AG20443 (cell line): ENCODE results near the gene DACT3.

Experiments
- DNase-seq: peaks from one replicate; pipeline ENCODE4 v3.0.0; 2012; ENCODE audit warnings: low spot score, mixed read lengths

DACT3 gene

GRCh38 chr19:46610851-46611770 lies 49.9 kb downstream of the DACT3 start:
- DNase-seq, result peak; percentile 20

DNA sequence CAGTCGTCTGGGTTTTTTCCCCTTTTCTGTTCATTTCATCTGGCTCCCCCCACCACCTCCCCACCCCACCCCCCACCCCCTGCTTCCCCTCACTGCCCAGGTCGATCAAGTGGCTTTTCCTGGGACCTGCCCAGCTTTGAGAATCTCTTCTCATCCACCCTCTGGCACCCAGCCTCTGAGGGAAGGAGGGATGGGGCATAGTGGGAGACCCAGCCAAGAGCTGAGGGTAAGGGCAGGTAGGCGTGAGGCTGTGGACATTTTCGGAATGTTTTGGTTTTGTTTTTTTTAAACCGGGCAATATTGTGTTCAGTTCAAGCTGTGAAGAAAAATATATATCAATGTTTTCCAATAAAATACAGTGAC lies 50.6 kb downstream of the DACT3 start:
- peak; percentile 3 for DNase-seq

GRCh38 chr19:46609511-46610412 lies 51.2 kb downstream of the DACT3 start:
- no peak for DNase-seq

DNA sequence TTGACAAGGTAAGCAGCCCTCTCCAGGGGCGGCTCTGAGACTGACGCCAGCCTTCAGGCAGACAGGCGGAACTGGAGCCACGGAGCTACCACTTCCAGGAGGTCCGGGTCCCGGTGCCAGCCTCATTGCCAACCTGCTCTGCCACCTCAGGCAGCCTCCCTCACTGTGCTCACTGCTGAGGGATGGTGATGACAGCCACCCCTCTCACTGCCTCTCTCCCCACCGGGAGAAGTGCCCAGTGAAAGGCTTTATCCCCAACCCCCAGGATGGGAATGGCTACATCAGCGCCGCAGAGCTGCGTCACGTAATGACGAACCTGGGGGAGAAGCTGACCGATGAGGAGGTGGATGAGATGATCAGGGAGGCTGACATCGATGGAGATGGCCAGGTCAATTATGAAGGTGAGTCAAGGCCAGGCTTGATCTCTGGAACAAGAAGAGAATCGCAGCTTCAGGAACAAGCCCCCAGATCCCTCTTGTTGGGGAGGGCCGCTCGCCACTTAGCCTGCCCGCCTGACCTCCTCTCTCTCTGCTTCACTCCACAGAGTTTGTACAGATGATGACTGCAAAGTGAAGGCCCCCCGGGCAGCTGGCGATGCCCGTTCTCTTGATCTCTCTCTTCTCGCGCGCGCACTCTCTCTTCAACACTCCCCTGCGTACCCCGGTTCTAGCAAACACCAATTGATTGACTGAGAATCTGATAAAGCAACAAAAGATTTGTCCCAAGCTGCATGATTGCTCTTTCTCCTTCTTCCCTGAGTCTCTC lies 52.2 kb downstream of the DACT3 start:
- no peak for DNase-seq

DNA sequence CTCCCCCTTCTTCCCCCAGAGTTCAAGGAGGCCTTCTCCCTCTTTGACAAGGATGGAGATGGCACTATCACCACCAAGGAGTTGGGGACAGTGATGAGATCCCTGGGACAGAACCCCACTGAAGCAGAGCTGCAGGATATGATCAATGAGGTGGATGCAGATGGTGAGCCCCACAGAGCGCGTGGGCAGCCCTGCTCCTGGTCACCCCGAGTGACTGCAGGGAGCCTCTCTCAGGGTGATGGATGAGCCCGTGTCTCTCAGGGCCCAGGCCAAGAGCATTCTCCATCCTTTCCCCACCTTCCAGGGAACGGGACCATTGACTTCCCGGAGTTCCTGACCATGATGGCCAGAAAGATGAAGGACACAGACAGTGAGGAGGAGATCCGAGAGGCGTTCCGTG lies 52.8 kb downstream of the DACT3 start:
- DNase-seq, result no peak

DNA sequence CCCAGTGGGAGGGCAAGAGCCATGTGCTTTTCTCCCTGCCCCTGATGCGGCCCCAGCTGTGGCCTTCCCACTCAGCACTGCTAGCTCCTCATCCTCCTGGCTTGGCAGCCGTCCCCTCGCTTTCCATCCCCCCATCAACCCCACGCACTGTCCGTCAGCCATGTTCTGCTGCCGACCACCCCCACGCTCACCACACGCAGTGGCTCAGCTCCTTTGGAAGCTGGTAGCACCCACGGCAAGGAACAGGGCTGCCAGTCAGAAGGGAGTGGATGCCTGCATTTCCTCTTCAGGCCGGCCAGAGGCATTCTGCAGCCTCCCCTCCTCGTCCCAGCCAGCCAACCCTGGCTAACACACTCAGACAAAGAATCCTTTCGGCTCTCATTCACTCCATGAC lies 53.5 kb downstream of the DACT3 start:
- DNase-seq, result no peak

- DNase-seq, result no peak
These were observed 54.1 kb downstream of the DACT3 start for GRCh38 chr19:46606681-46607447.

GRCh38 chr19:46606019-46606418 lies 55.0 kb downstream of the DACT3 start:
- DNase-seq, result no peak

DNA sequence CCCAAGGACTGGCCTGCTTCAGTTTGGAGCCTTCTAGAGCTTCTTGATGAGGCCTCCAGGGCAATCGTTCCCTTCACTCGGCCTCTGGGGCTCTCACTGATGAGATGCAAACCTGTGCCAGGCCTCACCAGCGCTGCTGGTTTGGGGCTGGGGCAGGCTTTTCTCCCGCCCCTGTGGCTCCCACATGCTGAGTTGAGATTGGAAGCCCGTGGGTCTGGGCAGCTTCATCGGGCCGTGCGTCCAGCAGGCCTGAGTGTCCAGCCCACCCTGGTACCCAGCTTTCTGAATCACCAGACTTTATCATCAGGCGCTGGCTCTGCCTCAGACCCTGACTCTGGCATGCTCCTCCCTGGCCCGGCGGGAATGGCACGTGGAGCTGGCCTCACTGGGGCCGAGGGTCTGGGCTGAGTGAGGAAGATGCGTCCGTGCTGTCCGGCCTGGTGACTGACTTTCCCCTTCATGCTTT lies 55.6 kb downstream of the DACT3 start:
- DNase-seq, result no peak

GRCh38 chr19:46604781-46605355 lies 56.1 kb downstream of the DACT3 start:
- no peak for DNase-seq

DNA sequence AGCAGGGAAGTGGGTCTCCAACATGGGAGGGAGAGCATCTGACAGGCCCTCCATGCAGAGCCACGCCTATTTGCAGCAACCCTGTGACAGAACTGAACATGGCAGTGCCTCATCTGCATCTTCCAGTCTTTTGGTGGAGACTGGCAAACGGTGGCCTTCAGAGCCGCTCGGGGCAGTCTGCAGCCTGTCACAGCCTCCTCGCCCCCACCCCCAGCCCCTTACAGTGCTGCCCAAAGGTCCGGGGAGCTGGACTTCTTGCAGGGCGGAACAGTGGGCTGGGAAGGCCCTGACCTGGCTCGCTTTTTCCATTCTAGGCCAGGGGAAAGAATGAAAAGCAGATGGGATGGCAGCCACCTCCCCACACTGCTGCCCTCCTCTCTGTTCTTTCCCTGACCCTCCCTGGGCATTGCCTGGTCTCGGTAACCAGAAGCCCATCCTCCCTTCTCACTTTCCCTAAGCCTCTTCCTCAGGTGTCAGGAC lies 57.2 kb downstream of the DACT3 start:
- DNase-seq, result peak; percentile 11

GRCh38 chr19:46603195-46603637 lies 57.8 kb downstream of the DACT3 start:
- DNase-seq, result peak; percentile 11

DNA sequence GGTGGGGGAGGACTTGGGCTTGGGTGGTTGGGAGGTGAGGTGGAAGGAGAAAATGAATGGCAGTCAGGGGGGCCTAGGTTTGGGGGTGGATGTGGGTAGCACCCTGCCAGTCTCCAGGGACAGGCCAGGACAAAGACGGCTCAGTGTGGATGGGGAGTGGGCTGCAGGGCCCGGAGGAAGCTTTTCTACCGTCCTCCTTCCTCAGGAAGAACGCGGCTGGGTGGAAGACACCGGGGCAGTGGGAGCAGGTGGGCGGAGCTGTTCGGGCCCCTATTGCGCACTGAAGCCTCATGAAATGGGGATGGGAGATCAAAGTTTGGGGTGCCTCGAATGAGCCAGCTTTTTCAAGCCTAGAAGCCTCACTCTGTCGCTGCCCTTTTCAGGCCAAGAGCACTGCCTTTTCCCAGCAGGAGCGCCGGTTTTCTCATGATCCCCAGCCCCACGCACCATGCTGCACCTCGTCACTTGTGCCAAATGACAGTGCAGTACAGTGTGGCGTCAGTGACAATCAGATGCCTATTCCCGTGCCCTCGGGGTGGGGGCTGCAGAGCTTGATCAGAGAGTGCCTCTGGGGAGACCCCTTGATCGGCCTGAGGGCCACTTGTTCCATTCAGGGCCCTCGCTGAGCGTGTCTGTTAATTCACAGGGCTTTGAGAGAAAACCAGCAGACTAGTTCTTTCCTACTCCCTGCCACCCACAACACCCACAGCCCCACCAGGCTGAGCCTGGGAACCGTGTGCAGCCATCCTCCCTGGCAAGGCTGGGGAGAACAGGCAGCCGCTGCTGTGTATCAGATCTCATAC lies 58.4 kb downstream of the DACT3 start:
- DNase-seq, result peak; percentile 32

DNA sequence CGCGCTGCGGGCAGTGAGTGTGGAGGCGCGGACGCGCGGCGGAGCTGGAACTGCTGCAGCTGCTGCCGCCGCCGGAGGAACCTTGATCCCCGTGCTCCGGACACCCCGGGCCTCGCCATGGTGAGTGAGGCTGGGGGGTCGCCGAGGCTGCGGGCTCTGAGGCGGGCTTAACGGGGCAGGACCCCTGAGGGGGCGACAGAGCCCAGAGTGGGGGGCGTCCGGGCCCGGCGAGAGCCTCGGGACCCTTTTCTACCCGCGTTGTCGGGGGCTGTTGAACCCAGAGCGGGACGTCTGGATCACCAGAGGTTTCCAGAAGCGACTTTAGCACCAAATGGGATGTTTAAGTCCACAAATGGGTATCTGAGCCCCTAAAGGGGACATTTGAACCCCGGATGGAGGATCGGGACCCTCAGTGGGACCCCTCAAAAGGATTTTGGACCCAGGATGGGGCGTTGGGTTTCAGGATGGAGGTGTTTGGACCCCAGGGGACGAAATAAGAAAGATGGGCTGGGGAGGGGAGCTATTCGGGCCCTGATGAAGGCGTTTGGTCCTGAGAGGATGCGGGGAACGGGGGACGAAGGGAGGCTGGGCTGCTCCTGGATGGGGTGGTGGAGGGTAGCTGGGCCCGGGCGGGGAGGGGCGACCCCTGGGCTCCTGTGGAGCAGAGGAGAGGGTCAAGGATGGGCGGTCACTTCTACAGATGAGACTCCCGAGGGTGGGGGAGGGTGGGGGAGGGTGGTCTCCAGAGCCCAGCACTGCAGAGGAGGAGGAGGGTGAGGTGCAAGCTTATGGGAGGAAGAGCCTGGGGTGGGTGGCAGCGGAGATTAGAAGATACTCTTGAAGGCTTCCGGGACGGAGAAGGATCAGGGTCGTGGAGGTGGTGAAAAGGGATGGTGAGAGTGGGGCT lies 59.4 kb downstream of the DACT3 start, which contains the start of gene CALM3:
CALM3 (plus strand) TSS at position 13 of the 907 bp plus-strand sequence; CDS start at position 118, 105 bp downstream.
- DNase-seq, result peak; percentile 25

DNA sequence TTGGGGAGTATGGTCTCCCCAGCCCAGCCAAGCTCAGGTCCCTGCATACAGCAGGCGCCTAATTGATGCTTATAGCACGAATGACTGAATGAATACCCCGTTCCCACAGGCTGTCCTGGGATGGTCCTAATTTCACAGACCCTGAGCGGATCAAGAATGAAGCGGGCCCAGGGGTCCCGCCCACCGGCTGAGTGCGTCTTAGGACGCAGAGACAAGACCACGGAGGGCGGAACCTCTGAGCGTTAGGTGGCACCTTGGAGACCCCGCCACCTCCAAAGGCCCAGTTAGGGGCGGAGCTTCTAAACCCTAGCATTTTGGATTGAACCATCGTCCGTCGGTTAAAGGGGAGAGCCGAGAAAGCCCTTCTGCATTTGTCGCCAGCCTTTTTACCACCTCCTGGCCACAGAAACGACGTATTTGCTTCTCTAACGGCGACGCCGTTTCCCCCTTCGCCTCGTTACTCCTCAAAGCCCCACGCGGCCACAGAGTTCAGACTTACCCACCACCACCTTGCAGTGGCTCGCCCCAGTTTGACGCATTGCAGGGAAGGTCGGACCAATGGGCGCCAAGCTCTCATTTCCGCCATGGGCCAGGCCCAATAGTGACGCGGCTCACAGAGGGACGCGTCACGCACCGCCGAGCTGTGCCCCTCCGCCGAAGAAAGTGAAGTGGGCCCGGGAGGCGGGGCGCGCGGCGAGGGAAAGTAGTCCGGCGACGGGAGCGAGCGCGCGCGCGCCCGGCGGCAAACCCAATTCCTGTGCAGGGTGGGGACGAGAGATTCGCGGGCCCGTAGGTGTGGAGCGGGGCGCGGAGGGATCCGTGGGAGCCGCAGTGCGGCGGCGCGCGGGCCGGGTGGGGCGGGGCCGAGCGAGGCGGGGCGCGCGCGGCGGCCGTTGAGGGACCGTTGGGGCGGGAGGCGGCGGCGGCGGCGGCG lies 60.3 kb downstream of the DACT3 start:
- DNase-seq, result peak; percentile 97

DNA sequence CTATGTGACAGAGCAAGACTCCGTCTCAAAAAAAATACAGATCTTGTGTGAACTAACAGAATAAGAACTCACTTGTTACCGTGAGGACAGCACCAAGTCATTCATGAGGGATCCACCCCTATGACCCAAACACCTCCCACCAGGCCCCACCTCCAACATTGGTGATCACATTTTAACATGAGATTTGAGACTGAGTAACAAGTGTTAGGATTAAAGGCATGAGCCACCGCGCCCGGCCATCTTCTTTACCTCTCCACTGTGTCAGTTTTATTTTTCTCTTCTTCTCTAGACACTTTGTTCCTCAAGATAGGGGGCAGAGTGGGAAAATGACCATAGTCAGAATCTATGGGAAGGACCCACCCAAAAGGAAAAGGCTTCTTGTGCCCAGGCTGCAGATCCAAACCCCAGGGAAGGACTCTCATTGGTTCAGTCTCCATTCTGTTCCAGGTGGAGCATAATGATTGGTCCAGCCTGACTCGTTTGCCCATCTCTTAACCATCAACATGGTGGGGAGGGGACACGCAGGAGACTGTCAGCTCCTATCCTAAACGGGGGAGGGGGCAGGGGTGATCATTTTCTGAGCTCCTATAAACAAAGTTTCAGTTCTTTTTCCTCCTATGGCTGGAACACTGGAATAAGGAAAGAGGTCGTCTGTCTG lies 61.1 kb downstream of the DACT3 start:
- no peak for DNase-seq

- DNase-seq, result no peak
These were observed 62.5 kb downstream of the DACT3 start for GRCh38 chr19:46598372-46598917.
